ENCODE results near the gene USP3.

Gene USP3

DNA sequence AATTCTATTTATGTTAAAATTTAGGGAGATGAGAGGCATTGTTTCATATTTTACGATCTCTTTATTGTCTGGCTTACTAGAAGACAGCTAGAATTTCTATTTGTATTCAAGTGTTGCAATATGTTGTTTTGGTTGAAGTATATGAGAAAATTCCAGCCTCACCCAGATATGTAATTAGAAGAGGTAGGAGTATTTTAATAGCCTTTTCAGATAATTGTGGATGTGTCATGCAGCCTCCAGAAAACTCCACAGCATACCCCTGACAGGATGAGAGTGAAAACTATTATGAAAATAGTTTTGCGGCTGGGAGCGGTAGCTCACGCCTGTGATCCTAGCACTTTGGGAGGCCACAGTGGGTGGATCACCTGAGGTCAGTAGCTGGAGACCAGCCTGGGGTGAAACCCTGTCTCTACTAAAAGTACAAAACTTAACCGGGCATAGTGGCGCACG lies 21.5 kb upstream of the USP3 start:
- Histone ChIP-seq H3K79me1 (ENCODE audit: low read depth, low read length) (no peaks in the 10 kb centered on the region), H2AFZ (ENCODE audit: low read length) (no peak overlapping the region), H3K36me3 (replicated peaks in 1 of 2; ENCODE audit: control insufficient read depth in 2 of 2, insufficient read depth in 2 of 2, low read length in 2 of 2) (no peaks in the 10 kb centered on the region), H2AK5ac (ENCODE audit: low read depth, low read length) (no peak overlapping the region), H2BK15ac (ENCODE audit: low read length) (no peak overlapping the region), H3K14ac (ENCODE audit: low read length) (no peak overlapping the region), H3K4me3 (ENCODE audit: low read length in 2 of 2) (no peak overlapping the region), H3K4me2 (ENCODE audit: insufficient read depth, low read length, poor library complexity, severe bottlenecking) (no peak overlapping the region), H3K27ac (replicated peaks; ENCODE audit: low read length) (no peak overlapping the region), H3K27me3 (ENCODE audit: control insufficient read depth in 3 of 3, insufficient read depth in 3 of 3, low read depth in 1 of 3, low read length in 3 of 3) (no peaks in the 10 kb centered on the region), H2BK5ac (ENCODE audit: low read length) (no peak overlapping the region), H4K8ac (ENCODE audit: low read depth, low read length) (no peak overlapping the region), H3K23ac (ENCODE audit: low read depth, low read length, poor library complexity) (no peak overlapping the region), H2BK120ac (ENCODE audit: low read depth, low read length) (no peak overlapping the region), H2BK12ac (ENCODE audit: low read length) (no peak overlapping the region), H3K9ac (ENCODE audit: low read depth, low read length, poor library complexity) (no peak overlapping the region), H3K4me1 (ENCODE audit: control insufficient read depth in 2 of 2, insufficient read depth in 1 of 2, low read depth in 1 of 2, low read length in 2 of 2) (peaks cover 5 to 23% of the 10 kb centered on the region in 2 donors), H3K9me3 (replicated peaks in 1 of 2; ENCODE audit: control insufficient read depth in 2 of 2, insufficient read depth in 1 of 2, low read depth in 1 of 2, low read length in 2 of 2) (no peaks in the 10 kb centered on the region), H3K4ac (ENCODE audit: low read length) (no peak overlapping the region), H3K18ac (ENCODE audit: low read length) (no peak overlapping the region), H4K91ac (ENCODE audit: low read depth, low read length, poor library complexity) (no peak overlapping the region)
- WGBS, 2 donors (ENCODE audit: extremely low coverage in 2 of 2, insufficient read length in 2 of 2, insufficient replicate concordance in 1 of 2) = no CpG with 5 or more reads among the region's 7 CpGs
- DNase-seq (ENCODE audit: low spot score) = no peak

DNA sequence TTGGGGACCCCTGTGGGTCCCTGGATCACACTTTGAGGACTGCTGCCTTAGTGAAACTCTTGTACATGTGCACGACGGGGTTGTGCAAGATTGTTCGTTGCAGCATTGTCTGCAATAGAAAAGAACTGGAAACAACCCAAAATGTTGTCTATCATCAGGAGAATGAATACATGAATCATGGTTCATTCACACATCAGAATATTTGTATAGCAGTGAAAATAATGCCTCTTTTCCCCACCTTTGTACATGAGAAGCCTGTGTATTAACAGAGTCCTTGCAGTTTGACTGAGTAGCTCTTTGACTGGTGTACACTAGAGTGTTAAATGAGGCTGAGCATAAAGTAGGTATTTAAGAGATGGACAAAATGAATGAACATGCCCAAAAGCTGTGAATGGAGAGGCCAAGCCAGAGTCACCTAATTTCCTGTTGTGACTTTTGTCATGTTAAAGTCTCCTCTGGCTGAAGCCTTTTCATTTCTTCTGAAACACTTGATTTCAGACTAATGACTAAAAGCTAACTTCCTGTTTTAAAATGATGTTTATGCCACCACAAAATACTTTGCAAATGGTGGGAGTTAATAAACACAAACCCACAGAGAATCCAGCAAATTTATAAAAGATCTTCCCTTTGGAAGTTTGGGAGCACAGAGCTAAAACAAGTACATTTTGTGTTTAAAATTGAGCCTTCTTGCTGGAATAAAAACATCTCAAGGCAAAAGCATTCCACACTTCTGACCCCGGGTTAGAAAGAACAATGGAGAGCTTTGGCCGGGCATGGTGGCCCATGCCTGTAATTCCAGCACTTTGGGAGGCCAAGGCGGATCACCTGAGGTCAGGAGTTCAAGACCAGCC lies 20.6 kb upstream of the USP3 start:
- peak overlapping the region; percentile 25 for H2AFZ ChIP-seq (ENCODE audit: low read length)
- no peak overlapping the region for H3K4me3 ChIP-seq (ENCODE audit: low read length in 2 of 2)
- no peak overlapping the region for H3K14ac ChIP-seq (ENCODE audit: low read length)
- H3K9ac ChIP-seq (ENCODE audit: low read depth, low read length, poor library complexity) = no peak overlapping the region
- no peaks in the 10 kb centered on the region for H3K9me3 ChIP-seq (replicated peaks in 1 of 2; ENCODE audit: control insufficient read depth in 2 of 2, insufficient read depth in 1 of 2, low read depth in 1 of 2, low read length in 2 of 2)
- H3K27ac ChIP-seq (replicated peaks; ENCODE audit: low read length) = peak overlapping the region; percentile 30
- no peak for DNase-seq (ENCODE audit: low spot score)
- H3K23ac ChIP-seq (ENCODE audit: low read depth, low read length, poor library complexity) = no peak overlapping the region
- H4K8ac ChIP-seq (ENCODE audit: low read depth, low read length) = no peak overlapping the region
- H2BK5ac ChIP-seq (ENCODE audit: low read length) = no peak overlapping the region
- peaks cover 2 to 23% of the 10 kb centered on the region in 2 donors for H3K4me1 ChIP-seq (ENCODE audit: control insufficient read depth in 2 of 2, insufficient read depth in 1 of 2, low read depth in 1 of 2, low read length in 2 of 2)
- H2BK12ac ChIP-seq (ENCODE audit: low read length) = no peak overlapping the region
- no peaks in the 10 kb centered on the region for H3K27me3 ChIP-seq (ENCODE audit: control insufficient read depth in 3 of 3, insufficient read depth in 3 of 3, low read depth in 1 of 3, low read length in 3 of 3)
- no peak overlapping the region for H3K18ac ChIP-seq (ENCODE audit: low read length)
- no peak overlapping the region for H2AK5ac ChIP-seq (ENCODE audit: low read depth, low read length)
- H4K91ac ChIP-seq (ENCODE audit: low read depth, low read length, poor library complexity) = no peak overlapping the region
- no peak overlapping the region for H2BK15ac ChIP-seq (ENCODE audit: low read length)
- no peak overlapping the region for H3K4ac ChIP-seq (ENCODE audit: low read length)
- no peaks in the 10 kb centered on the region for H3K79me1 ChIP-seq (ENCODE audit: low read depth, low read length)
- no peaks in the 10 kb centered on the region for H3K36me3 ChIP-seq (replicated peaks in 1 of 2; ENCODE audit: control insufficient read depth in 2 of 2, insufficient read depth in 2 of 2, low read length in 2 of 2)
- no peak overlapping the region for H3K4me2 ChIP-seq (ENCODE audit: insufficient read depth, low read length, poor library complexity, severe bottlenecking)
- WGBS, 2 donors (ENCODE audit: extremely low coverage in 2 of 2, insufficient read length in 2 of 2, insufficient replicate concordance in 1 of 2) = no CpG with 5 or more reads among the region's 6 CpGs
- no peak overlapping the region for H2BK120ac ChIP-seq (ENCODE audit: low read depth, low read length)

DNA sequence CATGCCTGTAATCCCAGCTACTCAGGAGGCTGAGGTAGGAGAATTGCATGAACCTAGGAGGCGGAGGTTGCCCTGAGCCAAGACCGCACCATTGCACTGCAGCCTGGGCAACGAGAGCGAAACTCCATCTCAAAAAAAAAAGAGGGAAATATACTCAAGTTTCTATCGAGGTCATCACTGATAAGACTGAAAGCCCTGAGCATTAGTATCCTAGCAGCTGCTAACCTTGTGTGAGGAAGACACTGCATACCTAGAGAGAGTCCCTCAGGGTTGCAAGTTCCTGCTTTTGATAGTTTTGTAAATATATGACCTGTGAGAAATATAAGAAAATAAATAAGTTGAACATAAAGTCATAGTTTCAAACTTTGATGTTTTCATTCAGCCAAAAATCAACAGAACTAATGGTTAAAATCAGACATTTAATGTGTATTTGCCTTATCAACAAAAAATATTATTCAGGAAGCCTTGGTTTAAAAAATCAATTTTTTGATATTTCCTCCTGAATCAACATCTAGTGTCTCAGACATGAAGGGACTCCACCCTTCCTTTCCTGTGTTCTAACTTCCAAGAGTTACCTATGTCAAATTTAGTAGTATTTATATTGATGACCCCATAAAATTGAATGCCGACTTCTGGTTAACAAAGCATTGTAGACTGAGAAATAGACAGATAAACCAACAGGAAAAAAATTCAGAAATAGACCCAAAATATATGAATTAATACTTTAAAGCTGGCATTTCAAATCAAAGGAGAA lies 19.8 kb upstream of the USP3 start:
- DNase-seq (ENCODE audit: low spot score) = no peak
- Histone ChIP-seq H3K4me2 (ENCODE audit: insufficient read depth, low read length, poor library complexity, severe bottlenecking) (no peak overlapping the region), H2BK5ac (ENCODE audit: low read length) (no peak overlapping the region), H3K4ac (ENCODE audit: low read length) (no peak overlapping the region), H2AK5ac (ENCODE audit: low read depth, low read length) (no peak overlapping the region), H2BK120ac (ENCODE audit: low read depth, low read length) (no peak overlapping the region), H4K8ac (ENCODE audit: low read depth, low read length) (no peak overlapping the region), H2BK15ac (ENCODE audit: low read length) (no peak overlapping the region), H3K4me3 (ENCODE audit: low read length in 2 of 2) (no peak overlapping the region), H2AFZ (ENCODE audit: low read length) (no peak overlapping the region), H3K9me3 (replicated peaks in 1 of 2; ENCODE audit: control insufficient read depth in 2 of 2, insufficient read depth in 1 of 2, low read depth in 1 of 2, low read length in 2 of 2) (no peaks in the 10 kb centered on the region), H3K27ac (replicated peaks; ENCODE audit: low read length) (no peak overlapping the region), H3K18ac (ENCODE audit: low read length) (no peak overlapping the region), H3K4me1 (ENCODE audit: control insufficient read depth in 2 of 2, insufficient read depth in 1 of 2, low read depth in 1 of 2, low read length in 2 of 2) (peaks cover 2 to 19% of the 10 kb centered on the region in 2 donors), H2BK12ac (ENCODE audit: low read length) (no peak overlapping the region), H3K36me3 (replicated peaks in 1 of 2; ENCODE audit: control insufficient read depth in 2 of 2, insufficient read depth in 2 of 2, low read length in 2 of 2) (no peaks in the 10 kb centered on the region), H3K27me3 (ENCODE audit: control insufficient read depth in 3 of 3, insufficient read depth in 3 of 3, low read depth in 1 of 3, low read length in 3 of 3) (no peaks in the 10 kb centered on the region), H3K79me1 (ENCODE audit: low read depth, low read length) (no peaks in the 10 kb centered on the region), H3K23ac (ENCODE audit: low read depth, low read length, poor library complexity) (no peak overlapping the region), H3K14ac (ENCODE audit: low read length) (no peak overlapping the region), H4K91ac (ENCODE audit: low read depth, low read length, poor library complexity) (no peak overlapping the region), H3K9ac (ENCODE audit: low read depth, low read length, poor library complexity) (no peak overlapping the region)
- WGBS, 2 donors (ENCODE audit: extremely low coverage in 2 of 2, insufficient read length in 2 of 2, insufficient replicate concordance in 1 of 2) = no CpG with 5 or more reads among the region's 6 CpGs

DNA sequence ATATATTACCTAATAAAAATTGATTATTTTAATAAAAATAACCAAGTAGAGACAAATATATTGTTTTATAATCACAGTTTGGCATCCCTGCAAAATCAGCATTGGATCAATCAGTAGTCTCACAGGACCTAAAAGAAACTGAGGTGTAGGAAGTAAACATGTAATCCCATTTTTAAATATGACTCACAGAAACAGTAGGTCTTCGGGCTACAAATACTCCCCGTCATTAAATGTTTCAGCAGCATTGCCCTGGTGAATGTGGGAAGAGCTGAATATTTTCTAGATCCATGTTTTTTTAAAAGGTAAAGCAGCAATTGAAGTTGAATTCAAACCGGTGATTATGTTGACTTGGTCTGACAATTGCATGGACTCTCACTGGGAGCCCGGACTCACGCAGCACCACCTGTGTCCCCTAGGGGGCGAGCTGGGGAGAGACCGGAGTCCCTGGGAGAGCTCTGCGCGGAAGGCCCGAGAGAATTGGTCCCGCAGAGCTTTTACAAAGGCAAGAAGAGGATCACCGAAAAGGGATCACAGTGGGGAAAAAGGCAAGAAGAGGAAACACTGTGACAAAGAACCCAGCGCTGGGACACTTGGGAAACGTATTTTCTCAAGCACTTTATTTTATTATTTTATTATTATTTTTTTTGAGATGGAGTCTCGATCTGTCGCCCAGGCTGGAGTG lies 17.2 kb upstream of the USP3 start:
- Histone ChIP-seq H3K27ac (replicated peaks; ENCODE audit: low read length) (no peak overlapping the region), H2BK15ac (ENCODE audit: low read length) (no peak overlapping the region), H2AK5ac (ENCODE audit: low read depth, low read length) (no peak overlapping the region), H3K9me3 (replicated peaks in 1 of 2; ENCODE audit: control insufficient read depth in 2 of 2, insufficient read depth in 1 of 2, low read depth in 1 of 2, low read length in 2 of 2) (no peaks in the 10 kb centered on the region), H3K4ac (ENCODE audit: low read length) (no peak overlapping the region), H3K4me2 (ENCODE audit: insufficient read depth, low read length, poor library complexity, severe bottlenecking) (no peak overlapping the region), H3K27me3 (ENCODE audit: control insufficient read depth in 3 of 3, insufficient read depth in 3 of 3, low read depth in 1 of 3, low read length in 3 of 3) (no peaks in the 10 kb centered on the region), H3K14ac (ENCODE audit: low read length) (no peak overlapping the region), H3K9ac (ENCODE audit: low read depth, low read length, poor library complexity) (no peak overlapping the region), H2BK5ac (ENCODE audit: low read length) (no peak overlapping the region), H3K36me3 (replicated peaks in 1 of 2; ENCODE audit: control insufficient read depth in 2 of 2, insufficient read depth in 2 of 2, low read length in 2 of 2) (no peaks in the 10 kb centered on the region), H4K91ac (ENCODE audit: low read depth, low read length, poor library complexity) (no peak overlapping the region), H4K8ac (ENCODE audit: low read depth, low read length) (no peak overlapping the region), H3K4me3 (ENCODE audit: low read length in 2 of 2) (no peak overlapping the region), H2AFZ (ENCODE audit: low read length) (no peak overlapping the region), H3K79me1 (ENCODE audit: low read depth, low read length) (no peaks in the 10 kb centered on the region), H2BK12ac (ENCODE audit: low read length) (no peak overlapping the region), H3K23ac (ENCODE audit: low read depth, low read length, poor library complexity) (no peak overlapping the region), H2BK120ac (ENCODE audit: low read depth, low read length) (no peak overlapping the region), H3K18ac (ENCODE audit: low read length) (no peak overlapping the region), H3K4me1 (ENCODE audit: control insufficient read depth in 2 of 2, insufficient read depth in 1 of 2, low read depth in 1 of 2, low read length in 2 of 2) (peaks cover 2 to 20% of the 10 kb centered on the region in 2 donors)
- DNase-seq (ENCODE audit: low spot score) = peak; percentile 69
- no CpG with 5 or more reads among the region's 16 CpGs for WGBS, 2 donors (ENCODE audit: extremely low coverage in 2 of 2, insufficient read length in 2 of 2, insufficient replicate concordance in 1 of 2)
